NCI-H2171 treated with DMSO at 0.1 percent for 48 hours (cell line): ENCODE data around the gene SLC15A5.

Experiments
- DNase-seq: peaks from one replicate; lab custom pipeline; 2025; lab: John Stamatoyannopoulos, UW

The SLC15A5 gene

GRCh38 chr12:16261944-16262475, 15.5 kb downstream of the SLC15A5 start:
- no peak for DNase-seq

DNA sequence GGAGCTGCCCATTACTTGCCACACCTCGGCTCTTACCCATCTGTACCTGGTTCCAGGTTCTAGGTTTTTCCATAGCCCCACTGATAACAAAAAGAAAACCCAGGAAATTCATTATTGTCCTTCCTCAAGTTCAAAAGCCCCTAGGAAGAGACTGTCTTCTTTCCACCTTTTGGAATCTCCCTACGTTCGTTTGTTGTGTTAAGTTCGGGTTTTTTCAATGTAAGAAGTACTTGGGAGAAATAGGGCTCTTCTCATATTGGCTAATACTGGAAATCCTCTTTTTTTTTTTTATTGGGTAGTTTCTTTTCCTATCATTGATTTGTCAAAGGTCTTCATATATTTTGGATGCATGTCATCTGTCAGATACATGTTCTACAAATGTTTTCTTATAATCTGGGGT, 17.3 kb downstream of the SLC15A5 start:
- DNase-seq = no peak

DNA sequence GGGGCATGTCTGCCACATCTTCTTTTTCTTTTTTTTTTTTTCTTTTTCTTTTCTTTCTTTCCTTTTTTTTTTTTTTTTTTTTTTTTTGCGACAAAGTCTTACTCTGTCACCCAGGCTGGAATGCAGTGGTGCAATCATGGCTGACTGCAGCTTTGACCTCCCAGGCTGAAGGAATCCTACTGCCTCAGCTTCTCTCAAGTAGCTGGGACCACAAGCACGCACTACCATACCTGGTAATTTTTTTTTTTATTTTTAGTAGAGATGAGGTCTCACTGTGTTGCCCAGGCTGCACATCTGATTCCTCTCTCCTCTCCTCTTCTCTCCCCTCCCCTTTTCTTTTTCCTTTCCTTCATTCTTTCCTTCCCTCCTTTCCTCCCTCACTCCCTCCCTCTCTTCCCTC, 18.5 kb downstream of the SLC15A5 start:
- DNase-seq = no peak

DNA sequence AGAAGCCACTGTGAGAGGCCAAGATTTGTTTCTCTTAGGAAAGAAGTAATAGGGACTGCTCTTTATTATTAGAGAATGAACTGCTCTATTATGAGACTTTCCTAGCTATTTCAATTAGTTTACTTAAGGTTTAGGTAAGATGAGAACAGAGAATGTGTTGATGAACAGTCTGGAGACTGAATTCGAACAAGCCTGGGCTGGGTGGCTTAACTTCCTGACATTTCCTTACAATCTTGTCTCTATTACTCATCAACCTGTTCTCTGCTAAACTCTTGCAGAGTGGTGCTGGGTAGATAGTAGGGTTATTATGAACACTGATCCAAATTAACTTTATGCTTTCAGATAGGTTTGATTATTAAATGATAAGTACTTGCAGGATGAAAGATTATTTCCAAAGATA, 31.2 kb downstream of the SLC15A5 start:
- no peak for DNase-seq

DNA sequence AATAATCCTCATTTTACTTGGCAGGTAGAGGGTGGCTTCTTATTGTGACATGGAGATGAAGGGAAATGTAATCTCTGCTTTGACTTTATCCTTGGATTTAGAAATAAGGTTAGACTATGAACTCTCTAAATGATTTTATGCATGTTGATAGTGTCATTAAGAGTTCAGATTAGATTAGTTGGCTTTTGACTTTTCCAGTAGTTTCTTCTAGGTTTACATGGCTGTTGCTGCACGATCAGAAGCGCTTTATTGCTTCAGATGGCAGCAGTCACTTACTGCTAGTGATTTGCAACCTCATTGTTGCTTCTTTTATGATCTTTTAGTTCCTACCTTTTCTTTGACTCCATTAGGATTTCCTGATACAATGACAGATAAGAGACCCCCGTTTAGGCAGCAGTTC, 32.3 kb downstream of the SLC15A5 start:
- DNase-seq = no peak

DNA sequence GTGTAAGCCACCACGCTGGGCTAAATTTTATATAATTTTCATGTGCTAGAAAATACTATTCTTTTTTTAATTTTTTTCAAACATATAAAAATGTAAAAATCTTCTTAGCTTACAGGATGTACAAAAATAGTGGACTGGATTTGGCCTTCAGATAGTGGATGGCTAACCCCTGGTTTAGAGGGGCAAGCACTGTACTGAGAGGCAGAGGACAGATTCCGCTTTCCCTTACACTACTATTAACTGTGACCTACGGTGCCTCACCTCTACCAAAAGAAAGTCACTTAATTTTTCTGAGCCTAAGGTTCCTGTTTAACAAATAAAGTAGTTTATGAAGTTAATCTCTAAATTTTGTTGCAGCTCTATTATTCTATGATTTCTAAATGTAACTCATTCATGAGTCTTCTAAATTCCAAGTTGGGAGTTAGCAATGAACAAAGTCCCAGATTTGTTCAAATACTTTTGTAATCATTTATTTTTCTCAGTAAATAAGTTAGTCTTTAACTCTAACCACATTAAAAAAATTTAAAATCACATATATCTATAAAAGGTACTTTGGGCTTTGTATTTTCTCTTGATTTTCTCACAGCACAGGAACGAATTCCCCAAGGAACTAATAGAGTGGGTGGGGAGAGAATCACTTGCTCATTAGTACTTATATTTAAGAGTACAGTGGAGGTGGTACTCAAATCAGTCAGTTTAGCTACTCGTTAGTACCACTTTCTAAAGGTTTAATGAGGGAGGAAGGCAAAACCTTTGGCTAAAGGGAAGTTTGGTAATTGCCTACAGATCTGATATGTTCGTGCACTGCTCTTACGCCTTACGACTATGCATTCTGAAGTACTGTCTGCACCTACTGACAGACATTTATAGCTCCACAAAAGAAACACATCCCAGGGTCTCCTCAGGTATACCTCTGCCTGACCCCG, 33.7 kb downstream of the SLC15A5 start:
- DNase-seq = no peak

DNA sequence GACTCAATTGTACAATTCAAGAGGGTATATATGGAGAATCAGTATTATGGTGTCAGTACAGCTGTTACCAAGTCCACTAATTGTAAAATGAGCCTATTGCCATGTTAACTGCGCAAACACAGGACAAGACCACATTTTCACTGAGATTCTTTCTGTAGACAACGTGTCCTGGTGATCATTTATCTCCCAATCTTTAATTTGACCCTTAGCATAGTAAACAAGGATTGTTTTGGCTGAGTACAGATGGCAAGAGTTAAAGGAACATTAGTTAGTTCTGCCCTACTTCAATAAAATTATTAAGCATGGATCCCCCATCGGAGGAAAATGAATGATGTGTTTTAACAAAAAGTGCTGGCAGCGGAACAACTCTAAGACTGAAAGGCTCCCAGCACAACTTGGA, 36.1 kb downstream of the SLC15A5 start:
- no peak for DNase-seq

DNA sequence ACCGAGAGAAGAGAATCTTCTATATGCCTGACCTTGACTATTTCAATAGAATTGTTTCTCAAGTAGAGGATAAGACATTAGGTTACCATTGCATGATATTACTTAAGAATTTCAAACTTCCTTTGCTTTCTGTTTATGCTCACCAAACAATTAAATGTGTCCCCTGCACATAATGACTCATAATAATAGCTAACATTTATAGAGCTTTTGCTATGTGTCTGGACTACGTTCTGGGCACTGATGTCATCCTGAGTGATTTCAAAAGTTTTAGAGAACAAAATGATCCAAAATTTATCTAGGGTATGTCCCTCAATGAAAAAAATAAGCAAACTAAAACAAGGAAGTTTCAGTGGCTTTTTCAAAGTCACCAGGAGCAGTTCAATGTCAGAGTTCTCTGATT, 38.8 kb downstream of the SLC15A5 start:
- no peak for DNase-seq

GRCh38 chr12:16229676-16230075, 47.8 kb downstream of the SLC15A5 start:
- no peak for DNase-seq

GRCh38 chr12:16228067-16228466, 49.4 kb downstream of the SLC15A5 start:
- DNase-seq = no peak

GRCh38 chr12:16225692-16226091, 51.8 kb downstream of the SLC15A5 start:
- DNase-seq = no peak

- DNase-seq = no peak
Observed at GRCh38 chr12:16224196-16224595, 53.3 kb downstream of the SLC15A5 start.

DNA sequence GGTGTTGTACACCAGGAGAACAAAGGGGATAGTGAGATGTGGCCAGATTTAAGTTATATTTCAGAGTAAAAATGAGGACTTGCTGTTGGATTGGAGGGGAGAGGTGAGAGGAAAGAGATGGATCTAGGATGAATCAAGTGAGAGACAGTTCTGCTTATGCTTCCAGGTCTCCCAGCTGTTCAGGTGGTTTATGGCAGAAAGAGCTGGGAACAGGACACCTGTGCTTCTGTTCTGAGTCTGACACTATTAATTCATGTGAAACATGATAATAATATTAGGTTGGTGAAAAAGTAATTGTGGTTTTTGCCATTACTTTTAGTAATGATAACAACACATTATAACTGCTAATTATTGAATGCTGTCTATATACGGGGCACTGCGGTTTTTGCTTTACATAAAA, 55.7 kb downstream of the SLC15A5 start:
- DNase-seq = no peak

- no peak for DNase-seq
Observed at GRCh38 chr12:16220120-16220519, 57.4 kb downstream of the SLC15A5 start.

- no peak for DNase-seq
Observed at GRCh38 chr12:16218934-16219751, 58.3 kb downstream of the SLC15A5 start.

- DNase-seq = no peak
Observed at GRCh38 chr12:16218234-16218633, 59.3 kb downstream of the SLC15A5 start.

DNA sequence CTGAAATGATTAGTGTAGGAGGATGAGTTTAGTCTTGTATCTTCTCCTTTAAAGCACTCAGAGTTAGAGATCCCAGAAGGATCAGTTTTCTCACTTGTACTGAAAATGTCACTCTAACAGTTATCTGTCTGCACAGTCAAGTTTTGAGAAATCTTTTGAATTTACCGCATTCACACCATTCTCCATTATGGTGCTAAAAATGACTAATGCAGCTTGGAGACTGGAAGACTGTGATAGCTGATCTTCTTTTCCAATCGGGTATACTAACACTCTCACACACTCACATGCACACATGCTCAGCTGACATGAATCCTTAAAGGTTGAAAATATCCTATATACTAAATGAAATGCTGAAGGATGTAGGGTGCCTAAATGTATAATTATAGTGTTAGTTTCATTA, 65.8 kb downstream of the SLC15A5 start:
- no peak for DNase-seq

DNA sequence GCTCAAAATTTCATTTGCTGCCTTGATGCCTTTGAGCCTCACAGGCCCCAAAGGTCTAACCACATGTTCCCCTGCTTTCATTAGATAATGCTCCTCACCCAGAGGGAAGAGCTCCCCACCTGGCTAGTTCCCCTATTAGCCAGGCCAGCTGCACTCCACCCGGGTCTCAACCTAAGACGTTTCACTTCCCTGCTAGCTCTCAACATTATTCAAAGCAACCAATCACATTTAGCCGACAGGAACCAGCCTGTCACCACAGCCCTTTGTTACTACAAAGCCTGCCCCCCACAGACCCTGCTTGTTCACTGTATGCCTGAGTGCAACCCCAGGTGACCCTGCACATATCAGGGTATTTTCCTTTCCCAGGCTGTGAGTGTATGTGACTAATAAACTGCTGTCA, 78.6 kb downstream of the SLC15A5 start:
- no peak for DNase-seq

DNA sequence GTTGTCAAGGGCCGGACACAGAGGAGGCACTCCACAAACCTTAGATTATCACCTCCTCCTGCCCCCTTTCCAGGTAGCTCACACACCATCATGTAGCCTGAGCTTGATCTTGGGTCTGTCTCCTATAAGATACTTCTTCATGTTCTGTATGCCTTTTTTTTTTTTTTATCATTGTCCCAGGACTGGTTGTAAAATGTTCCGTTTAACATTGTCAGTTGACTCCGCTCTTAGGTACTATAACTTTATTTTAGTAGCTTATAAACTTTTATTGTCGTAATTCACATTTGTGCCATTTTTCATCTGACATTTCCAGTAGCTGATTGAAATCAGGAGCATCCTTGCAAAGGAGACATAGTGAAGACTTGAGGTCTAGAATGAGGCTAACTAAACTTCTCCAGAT, 79.9 kb downstream of the SLC15A5 start:
- no peak for DNase-seq

GRCh38 chr12:16189849-16190248, 87.6 kb downstream of the SLC15A5 start:
- no peak for DNase-seq

DNA sequence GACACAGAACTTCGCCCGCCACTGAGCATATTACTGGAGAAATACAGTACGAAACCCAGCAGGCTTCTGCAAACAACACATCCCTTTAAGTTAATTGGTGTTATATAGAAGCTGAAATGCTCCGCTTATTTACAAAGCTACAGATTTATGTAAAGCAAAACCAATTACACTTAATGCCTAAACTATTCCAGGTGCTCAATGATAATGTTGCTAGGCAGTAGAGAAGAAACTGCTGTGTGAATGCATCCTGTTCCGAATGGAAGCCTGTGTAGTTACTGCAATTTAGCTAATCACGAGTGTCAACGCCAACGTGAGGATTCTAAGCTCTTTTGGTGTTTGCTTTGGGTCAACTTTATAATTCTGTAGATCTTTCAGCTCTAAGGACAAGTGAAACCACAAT, 89.8 kb downstream of the SLC15A5 start:
- DNase-seq = no peak

- no peak for DNase-seq
Observed at GRCh38 chr12:16184681-16185080, 92.8 kb downstream of the SLC15A5 start.

DNA sequence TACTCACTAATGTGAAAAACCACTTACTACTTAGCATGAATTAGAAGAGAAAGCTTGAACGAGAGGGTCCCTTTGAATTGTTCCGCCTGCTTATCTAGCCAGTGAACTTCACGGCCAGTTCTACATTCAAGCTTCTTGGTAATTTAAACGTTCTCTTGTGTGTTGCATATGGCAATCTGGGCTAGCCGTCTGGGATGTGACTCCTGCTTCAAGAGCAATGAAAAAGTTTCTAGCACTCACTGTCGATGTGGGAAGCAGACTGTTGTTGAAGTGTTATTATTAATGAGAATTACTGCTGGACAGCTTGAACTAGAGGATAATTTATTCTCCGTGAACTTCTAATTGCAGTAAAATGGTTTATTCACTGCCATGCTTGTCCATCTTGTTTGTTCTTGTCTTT, 93.9 kb downstream of the SLC15A5 start:
- no peak for DNase-seq
